GM12878 (cell line): ENCODE results near the gene DELE1.

Experiments
- ATF3 ChIP-seq: IDR thresholded peaks from 2 replicates; pipeline ENCODE4 v1.6.1; 2011; ENCODE audit warnings: low read depth, mild to moderate bottlenecking, low read length, moderate library complexity, borderline replicate concordance; ENCODE audit errors: extremely low read depth
- CTCF ChIP-seq, 3 experiments: IDR thresholded peaks in 2 of 3; conservative IDR thresholded peaks in 1 of 3; 2 replicates each; pipeline ENCODE4 v1.5.1; 2011; ENCODE audit warnings: low read depth in 3 of 3, low read length in 3 of 3, mild to moderate bottlenecking in 3 of 3, control low read depth in 2 of 3, moderate library complexity in 2 of 3, inconsistent platforms in 1 of 3, mixed read lengths in 1 of 3; ENCODE audit not compliant: control insufficient read depth in 2 of 3, insufficient read depth in 1 of 3; ENCODE audit errors: extremely low read depth in 1 of 3
- IRF3 ChIP-seq: fragments of 450-650 bp; IDR thresholded peaks from 2 replicates; pipeline ENCODE4 v1.6.1; 2014; ENCODE audit warnings: mild to moderate bottlenecking
- POLR2A ChIP-seq: IDR thresholded peaks from 2 replicates; pipeline ENCODE4 v1.6.1; 2011; ENCODE audit warnings: low read depth, mild to moderate bottlenecking, low read length
- POU2F2 ChIP-seq: IDR thresholded peaks from 3 replicates; pipeline ENCODE4 v1.6.1; 2011; ENCODE audit warnings: low read depth, mild to moderate bottlenecking, low read length, borderline replicate concordance
- TAF1 ChIP-seq: IDR thresholded peaks from 2 replicates; pipeline ENCODE4 v1.6.1; 2011; ENCODE audit warnings: mild to moderate bottlenecking, low read depth, low read length, borderline replicate concordance

- no peak for TF ChIP-seq POLR2A
- TF ChIP-seq POU2F2 = no peak
- TF ChIP-seq CTCF (IDR thresholded peaks at IDR 0.05 in 2 of 3, conservative IDR thresholded peaks at IDR 0.05 in 1 of 3; ENCODE audit: control insufficient read depth in 2 of 3, extremely low read depth in 1 of 3, insufficient read depth in 1 of 3, low read depth in 3 of 3, low read length in 3 of 3) = no peak
- TF ChIP-seq TAF1 = no peak
- TF ChIP-seq IRF3 = no peak
- TF ChIP-seq ATF3 = no peak
Observed at GRCh38 chr5:141883892-141884318, 39.8 kb upstream of the DELE1 start.
